SIG-M5 treated with dmso at 0.1 percent for 504 hours (cell line): ENCODE results near the gene ARAP2.
A peak's percentile ranks its signal among the peaks of the same experiment; 100 is the strongest.

Source experiments
- DNase-seq: peaks from one replicate; lab custom pipeline; 2025; ENCODE audit not compliant: unreplicated experiment; lab: John Stamatoyannopoulos, UW

Gene ARAP2, protein sequence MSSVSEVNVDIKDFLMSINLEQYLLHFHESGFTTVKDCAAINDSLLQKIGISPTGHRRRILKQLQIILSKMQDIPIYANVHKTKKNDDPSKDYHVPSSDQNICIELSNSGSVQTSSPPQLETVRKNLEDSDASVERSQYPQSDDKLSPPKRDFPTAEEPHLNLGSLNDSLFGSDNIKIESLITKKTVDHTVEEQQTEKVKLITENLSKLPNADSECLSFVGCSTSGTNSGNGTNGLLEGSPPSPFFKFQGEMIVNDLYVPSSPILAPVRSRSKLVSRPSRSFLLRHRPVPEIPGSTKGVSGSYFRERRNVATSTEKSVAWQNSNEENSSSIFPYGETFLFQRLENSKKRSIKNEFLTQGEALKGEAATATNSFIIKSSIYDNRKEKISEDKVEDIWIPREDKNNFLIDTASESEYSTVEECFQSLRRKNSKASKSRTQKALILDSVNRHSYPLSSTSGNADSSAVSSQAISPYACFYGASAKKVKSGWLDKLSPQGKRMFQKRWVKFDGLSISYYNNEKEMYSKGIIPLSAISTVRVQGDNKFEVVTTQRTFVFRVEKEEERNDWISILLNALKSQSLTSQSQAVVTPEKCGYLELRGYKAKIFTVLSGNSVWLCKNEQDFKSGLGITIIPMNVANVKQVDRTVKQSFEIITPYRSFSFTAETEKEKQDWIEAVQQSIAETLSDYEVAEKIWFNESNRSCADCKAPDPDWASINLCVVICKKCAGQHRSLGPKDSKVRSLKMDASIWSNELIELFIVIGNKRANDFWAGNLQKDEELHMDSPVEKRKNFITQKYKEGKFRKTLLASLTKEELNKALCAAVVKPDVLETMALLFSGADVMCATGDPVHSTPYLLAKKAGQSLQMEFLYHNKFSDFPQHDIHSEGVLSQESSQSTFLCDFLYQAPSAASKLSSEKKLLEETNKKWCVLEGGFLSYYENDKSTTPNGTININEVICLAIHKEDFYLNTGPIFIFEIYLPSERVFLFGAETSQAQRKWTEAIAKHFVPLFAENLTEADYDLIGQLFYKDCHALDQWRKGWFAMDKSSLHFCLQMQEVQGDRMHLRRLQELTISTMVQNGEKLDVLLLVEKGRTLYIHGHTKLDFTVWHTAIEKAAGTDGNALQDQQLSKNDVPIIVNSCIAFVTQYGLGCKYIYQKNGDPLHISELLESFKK (N-terminal part only)

DNA sequence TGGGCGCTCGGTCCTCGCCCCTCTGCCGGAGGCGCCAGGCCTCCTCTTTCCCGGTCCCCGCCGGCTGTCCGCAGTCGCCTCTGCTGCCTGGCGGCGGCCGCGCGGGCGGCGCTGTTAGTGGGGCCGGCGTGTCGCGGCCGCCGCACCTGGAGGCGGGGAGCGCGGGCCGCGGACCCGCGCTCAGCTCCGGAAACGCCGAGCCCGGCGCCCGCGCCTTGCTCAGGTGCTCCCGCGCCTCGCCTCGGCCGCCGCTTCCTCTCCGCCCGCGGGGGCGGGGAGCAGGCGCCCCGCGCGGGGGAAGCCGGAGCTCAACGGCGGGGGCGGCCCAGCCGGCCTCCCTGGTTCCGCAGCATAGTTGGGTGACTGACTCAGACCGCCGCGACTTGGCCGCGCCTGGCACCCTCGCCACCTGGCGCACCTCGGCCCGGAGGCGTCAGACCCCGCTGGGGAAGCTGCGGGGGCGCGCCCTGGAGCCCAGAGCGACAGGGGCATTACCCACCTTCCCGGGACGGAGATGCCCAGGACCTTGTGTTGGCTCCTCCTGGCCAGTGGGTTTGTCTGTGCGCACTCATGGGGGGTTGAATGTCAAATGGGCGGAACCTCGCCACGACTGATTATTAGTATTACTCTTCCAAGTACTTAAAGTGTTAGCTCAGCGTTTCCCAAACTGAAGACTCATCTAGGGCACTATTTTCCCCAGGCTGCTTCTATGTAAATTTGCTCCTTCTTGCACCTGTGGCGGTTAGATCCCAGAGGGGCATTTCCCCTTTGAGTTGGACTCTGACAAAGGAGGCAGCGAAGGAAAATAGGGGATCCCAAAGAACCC, at the start of gene ARAP2:
Gene ARAP2, minus strand, starts transcription at position 258 of the 826 bp plus-strand sequence. CDS start 15,028 bp downstream, outside the sequence.
- peak; percentile 45 for DNase-seq

GRCh38 chr4:36292556-36293188, 48.4 kb upstream of the ARAP2 start:
- no peak for DNase-seq

DNA sequence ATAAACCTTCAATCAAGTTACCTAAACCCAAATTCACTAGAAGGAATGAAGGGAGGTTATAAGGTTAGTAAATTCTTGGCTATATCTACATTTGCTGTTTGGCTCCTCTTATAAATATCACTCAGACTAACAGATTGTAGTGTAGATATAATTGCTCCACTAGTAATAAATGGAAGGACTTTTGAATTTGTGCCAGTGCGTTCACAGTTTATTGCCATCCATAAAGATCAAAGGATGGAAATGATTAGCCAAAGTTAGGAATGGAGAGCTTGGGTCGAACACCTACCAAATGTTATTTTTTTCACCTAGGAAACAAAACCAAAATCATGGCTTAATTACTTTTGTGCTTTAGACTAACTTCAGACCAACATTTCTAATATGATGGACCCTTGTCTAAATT, 46.3 kb upstream of the ARAP2 start:
- no peak for DNase-seq

GRCh38 chr4:36288731-36289426, 44.6 kb upstream of the ARAP2 start:
- no peak for DNase-seq

DNA sequence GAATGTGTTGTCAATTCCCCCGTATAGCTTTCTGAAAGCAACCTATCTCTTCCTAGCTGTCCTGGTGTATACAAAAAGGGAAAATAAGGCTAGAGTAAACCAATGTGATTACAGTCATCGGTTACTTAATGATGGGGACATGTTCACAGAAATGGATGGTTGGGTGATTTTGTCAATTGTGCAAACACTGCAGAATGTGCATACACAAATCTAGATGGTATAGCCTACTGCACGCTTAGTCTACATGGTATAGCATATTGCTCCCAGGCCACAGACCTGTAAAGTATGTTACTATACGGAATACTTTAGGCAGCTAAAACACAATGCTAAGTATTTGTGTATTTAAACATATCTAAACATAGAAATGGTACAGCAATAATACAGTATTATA, 42.2 kb upstream of the ARAP2 start:
- no peak for DNase-seq

DNA sequence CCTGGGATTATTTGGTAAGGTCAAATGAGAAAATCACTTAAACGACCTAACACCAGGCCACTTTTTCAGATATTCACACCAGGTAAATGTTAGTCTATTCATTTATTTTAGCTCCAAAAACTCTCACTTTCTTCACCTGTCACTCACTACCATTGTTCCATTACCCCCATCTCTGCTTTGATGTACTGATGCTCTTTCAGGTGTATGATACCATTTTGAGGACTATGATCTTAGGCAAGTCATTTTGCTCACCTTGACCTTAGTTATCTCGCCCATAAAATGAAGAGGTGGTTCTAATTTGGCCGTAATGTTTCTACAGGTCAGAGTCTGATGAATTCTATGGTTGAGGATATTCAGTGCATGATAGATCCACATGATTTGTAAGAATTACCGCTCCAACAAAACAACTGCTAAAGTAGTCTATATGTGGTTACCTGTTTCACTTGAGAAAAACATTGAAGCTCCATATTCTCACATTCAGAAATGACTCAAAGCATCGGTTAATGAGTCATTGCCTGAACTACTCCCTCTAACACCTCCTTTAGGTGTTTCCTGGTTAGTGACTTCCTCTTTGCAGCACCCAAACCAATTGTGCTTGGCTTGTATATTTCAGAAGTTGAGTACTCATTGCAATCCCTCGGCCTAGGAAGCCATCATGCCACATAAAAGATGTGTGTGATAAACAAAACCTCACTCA, 41.6 kb upstream of the ARAP2 start:
- peak; percentile 44 for DNase-seq

DNA sequence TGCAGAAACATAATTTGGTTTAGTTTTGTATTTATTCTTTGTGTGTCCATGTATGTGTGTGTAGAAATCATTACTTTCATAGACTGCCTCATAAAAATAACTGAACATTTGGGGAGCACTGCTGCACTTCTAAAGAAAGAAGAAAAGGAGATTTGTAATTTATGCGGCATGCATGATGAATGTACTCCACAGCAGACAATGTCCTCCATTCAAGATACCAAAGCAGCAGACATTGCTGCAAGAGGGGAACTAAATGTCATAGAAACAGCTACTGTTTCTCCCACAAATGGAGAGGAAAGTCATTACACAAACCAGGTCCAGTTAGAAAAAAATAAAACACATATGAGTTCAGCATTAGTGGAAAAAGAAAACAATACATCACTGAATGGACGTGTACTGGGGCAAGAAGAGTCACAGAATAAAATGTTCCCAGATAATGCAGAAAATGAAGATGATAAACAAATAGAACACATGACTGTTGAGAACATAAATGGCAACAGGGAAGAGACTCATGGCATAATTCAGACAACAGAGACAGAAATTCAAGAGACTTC, 39.7 kb upstream of the ARAP2 start:
- DNase-seq, result no peak

- DNase-seq, result no peak
Observed at GRCh38 chr4:36282503-36283030, 38.3 kb upstream of the ARAP2 start.

- no peak for DNase-seq
Observed at GRCh38 chr4:36281384-36282106, 37.2 kb upstream of the ARAP2 start, which contains the start of gene DTHD1. Gene DTHD1, plus strand, starts transcription at chr4:36281616. Its CDS starts 143 bp downstream, at chr4:36281759.

- no peak for DNase-seq
Observed at GRCh38 chr4:36280555-36280954, 36.2 kb upstream of the ARAP2 start.

DNA sequence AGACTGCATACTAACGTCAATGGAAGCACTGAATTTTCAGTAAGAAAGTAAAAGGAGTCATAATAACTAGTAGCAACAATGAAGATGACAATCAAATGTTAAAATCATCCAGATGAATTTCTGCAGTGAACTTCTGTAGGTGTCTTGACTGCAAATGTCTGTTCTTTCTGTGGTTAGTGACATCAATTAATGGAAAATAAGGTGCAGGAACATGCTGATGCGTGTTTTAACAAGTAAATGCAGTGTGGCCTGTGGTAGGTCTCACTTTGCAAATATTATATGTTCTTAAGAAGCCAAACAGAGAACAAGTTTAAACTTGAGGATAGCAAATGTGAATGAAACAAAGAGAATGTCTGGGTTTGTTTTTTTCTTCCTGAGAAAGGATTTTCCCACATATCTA, 34.5 kb upstream of the ARAP2 start:
- no peak for DNase-seq

DNA sequence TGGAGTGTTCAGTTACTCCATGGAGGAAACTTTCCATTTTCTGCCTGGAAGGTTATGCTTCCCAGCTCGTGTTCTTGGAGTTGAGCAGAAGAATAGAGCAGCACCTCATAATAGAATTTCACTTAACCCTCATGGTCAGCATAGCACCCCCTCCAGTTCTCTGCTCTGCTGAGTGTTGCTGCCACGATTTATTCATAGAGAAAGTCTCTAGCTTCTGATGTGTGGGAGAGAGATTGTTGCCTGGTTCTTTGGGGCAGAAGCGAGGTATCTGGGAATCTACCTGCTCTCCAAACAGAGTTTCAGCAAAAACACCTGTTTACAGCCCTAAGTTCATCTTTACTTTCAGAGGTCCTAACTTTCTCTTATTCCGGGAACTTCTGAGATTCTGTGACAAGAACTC, 33.2 kb upstream of the ARAP2 start:
- DNase-seq, result no peak

- no peak for DNase-seq
Observed at GRCh38 chr4:36274158-36274557, 29.8 kb upstream of the ARAP2 start.

- no peak for DNase-seq
Observed at GRCh38 chr4:36273276-36273675, 29.0 kb upstream of the ARAP2 start.

GRCh38 chr4:36269533-36270173, 25.3 kb upstream of the ARAP2 start:
- DNase-seq, result no peak

DNA sequence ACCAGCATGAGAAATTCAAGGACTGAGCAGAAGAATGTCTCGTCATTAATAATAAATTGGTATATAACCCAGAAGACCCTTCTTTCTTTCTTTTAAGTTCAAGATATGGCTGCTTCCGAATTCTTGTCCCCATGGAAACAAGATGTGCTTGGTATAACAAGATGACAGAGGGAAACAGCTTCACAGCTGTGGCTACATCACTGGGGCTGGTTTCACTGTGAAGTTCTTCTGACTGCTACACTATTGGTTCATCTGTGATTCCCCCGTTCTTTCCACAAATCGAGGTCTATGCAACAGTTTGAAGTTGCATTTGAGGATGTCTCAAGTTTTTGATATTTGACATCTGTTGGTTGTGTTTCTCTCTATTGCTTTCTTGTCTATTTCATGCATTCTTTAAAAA, 24.8 kb upstream of the ARAP2 start:
- no peak for DNase-seq
